22Rv1 (cell line): ENCODE data around the gene LURAP1L.

Source experiments
- H3K27ac ChIP-seq: fragments of 450-650 bp; 2 replicates; pipeline ENCODE4 v1.5.1; 2017
- CTCF ChIP-seq: fragments of 450-650 bp; IDR thresholded peaks from 2 replicates; pipeline ENCODE4 v1.5.1; 2017; ENCODE audit warnings: mild to moderate bottlenecking
- ZFX ChIP-seq: fragments of 450-650 bp; IDR thresholded peaks from 2 replicates; pipeline ENCODE4 v1.6.1; 2017; ENCODE audit warnings: antibody characterized with exemption, borderline replicate concordance

LURAP1L gene

GRCh38 chr9:12846035-12846434 lies 71.2 kb downstream of the LURAP1L start:
- no peak for TF ChIP-seq ZFX
- no peak for TF ChIP-seq CTCF
- no peak overlapping the region for H3K27ac ChIP-seq

GRCh38 chr9:12847561-12847960 lies 72.7 kb downstream of the LURAP1L start:
- no peak overlapping the region for H3K27ac ChIP-seq
- TF ChIP-seq CTCF: no peak
- no peak for TF ChIP-seq ZFX

GRCh38 chr9:12849486-12850003 lies 74.7 kb downstream of the LURAP1L start:
- no peak overlapping the region for H3K27ac ChIP-seq
- TF ChIP-seq ZFX: no peak
- no peak for TF ChIP-seq CTCF

- no peak for TF ChIP-seq ZFX
- TF ChIP-seq CTCF: no peak
- H3K27ac ChIP-seq: no peak overlapping the region
Measured at GRCh38 chr9:12851341-12852090, 76.7 kb downstream of the LURAP1L start.

GRCh38 chr9:12853051-12853450 lies 78.2 kb downstream of the LURAP1L start:
- H3K27ac ChIP-seq: no peak overlapping the region
- TF ChIP-seq ZFX (no peak), CTCF (no peak)

GRCh38 chr9:12854221-12854620 lies 79.4 kb downstream of the LURAP1L start:
- H3K27ac ChIP-seq: no peak overlapping the region
- TF ChIP-seq ZFX (no peak), CTCF (no peak)

- TF ChIP-seq CTCF (no peak), ZFX (no peak)
- no peak overlapping the region for H3K27ac ChIP-seq
Measured at GRCh38 chr9:12855066-12855465, 80.2 kb downstream of the LURAP1L start.
